Prostate gland (tissue), 2 donors: ENCODE results near the gene HOXA3.

Experiments used
- CTCF ChIP-seq, 4 experiments: fragments of 200-600 bp in 2 of 4; fragments of 450-650 bp in 2 of 4; sonication (generic) in 2 of 4; IDR thresholded peaks; 1 replicate in 3 of 4; 2 replicates in 1 of 4; pipeline ENCODE4 v1.5.1; 2016 to 2019; ENCODE audit warnings: antibody characterized with exemption in 4 of 4, mild to moderate bottlenecking in 2 of 4, moderate library complexity in 2 of 4
- POLR2A ChIP-seq: fragments of 450-650 bp; IDR thresholded peaks from one replicate; pipeline ENCODE4 v1.6.1; 2016; ENCODE audit warnings: antibody characterized with exemption, mild to moderate bottlenecking
- POLR2AphosphoS5 ChIP-seq: sonication (generic); formaldehyde crosslinking; IDR thresholded peaks from one replicate; pipeline ENCODE4 v1.6.1; 2017; ENCODE audit warnings: antibody characterized with exemption

DNA sequence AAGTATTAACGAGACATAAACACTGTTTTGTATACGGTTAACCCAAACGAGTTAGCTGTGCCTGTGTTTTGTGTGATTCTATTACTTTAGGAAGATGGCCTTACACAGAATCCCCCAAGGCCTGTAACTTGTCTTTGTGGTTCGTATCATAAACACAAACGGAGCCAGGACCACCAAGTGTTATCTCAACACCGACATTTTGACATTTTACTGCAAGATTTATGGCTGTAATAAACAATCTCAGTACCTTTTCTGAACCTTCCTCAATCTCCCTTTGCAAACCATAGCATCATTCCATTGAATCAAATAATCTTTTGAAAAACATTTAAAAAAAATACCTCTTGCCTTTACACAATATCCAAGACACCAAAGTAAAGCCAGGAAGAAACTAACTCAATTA lies 19.4 kb downstream of the HOXA3 start:
- TF ChIP-seq CTCF (IDR thresholded peaks at IDR 0.05) (no peak), POLR2AphosphoS5 (no peak), POLR2A (no peak)
